ENCODE results near the gene BRK1. TPM values are rescaled to one million over a fixed set of nuclear protein-coding genes. Genes with fewer than 3 reads are reported as not detected.
"Not testable (repeated sequence)": the region's sequence is repeated elsewhere in the genome, so short reads cannot be mapped to it uniquely, and the experiment has no call there.

BRK1 gene
- total RNA-seq, 1 donor from 2014 or later = 133 TPM

DNA sequence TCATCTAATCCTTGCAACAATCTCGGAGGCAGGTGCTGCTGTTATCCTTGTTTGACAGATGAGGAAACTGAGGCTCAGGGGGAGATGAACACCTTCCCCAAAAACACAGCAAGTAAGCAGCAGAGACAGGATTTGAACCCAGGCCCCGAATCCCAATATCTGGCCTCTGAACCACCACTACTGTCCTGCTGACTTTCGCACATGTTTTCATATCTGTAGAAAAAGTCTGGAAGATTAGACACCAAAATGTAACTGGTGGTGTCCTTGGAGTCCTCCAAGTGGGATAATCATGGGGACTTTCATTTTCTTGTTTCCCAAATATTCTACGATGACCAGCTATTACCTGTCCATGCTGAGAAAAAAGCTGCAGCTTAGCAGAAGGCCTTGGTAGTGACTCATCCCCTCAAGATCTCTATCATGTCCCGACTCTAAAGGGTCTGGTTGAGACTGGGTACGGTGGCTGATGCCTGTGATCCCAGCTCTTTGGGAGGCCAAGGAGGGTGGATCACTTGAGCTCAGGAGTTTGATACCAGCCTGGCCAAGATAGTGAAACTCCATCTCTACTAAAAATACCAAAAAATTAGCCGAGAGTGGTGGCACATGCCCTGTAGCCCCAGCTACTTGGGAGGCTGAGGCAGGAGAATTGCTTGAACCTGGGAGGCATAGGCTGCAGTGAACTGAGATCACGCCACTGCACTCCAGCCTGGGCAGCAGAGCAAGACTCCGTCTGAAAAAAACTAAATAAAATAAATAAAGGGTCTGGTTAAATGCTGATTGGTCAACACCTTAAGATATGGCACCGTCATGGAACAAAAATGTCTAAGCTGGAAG lies 57.8 kb downstream of the BRK1 start:
- peaks cover 4% of the 10 kb centered on the region for H3K9me3 ChIP-seq (ENCODE audit: low read depth)
- peaks cover 8% of the 10 kb centered on the region for H3K27me3 Mint-ChIP-seq (ENCODE audit: insufficient read depth, low read depth)
- peaks cover 15% of the 10 kb centered on the region for H3K9me3 Mint-ChIP-seq
- H3K4me3 Mint-ChIP-seq = no peak overlapping the region
- no peaks in the 10 kb centered on the region for H3K4me1 ChIP-seq
- no peaks in the 10 kb centered on the region for H3K79me2 ChIP-seq (ENCODE audit: low read depth)
- no peak overlapping the region for H2AFZ ChIP-seq (replicated peaks)
- TF ChIP-seq, protein P1, sequence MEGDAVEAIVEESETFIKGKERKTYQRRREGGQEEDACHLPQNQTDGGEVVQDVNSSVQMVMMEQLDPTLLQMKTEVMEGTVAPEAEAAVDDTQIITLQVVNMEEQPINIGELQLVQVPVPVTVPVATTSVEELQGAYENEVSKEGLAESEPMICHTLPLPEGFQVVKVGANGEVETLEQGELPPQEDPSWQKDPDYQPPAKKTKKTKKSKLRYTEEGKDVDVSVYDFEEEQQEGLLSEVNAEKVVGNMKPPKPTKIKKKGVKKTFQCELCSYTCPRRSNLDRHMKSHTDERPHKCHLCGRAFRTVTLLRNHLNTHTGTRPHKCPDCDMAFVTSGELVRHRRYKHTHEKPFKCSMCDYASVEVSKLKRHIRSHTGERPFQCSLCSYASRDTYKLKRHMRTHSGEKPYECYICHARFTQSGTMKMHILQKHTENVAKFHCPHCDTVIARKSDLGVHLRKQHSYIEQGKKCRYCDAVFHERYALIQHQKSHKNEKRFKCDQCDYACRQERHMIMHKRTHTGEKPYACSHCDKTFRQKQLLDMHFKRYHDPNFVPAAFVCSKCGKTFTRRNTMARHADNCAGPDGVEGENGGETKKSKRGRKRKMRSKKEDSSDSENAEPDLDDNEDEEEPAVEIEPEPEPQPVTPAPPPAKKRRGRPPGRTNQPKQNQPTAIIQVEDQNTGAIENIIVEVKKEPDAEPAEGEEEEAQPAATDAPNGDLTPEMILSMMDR (IDR thresholded peaks at IDR 0.05) = no peak
- TF ChIP-seq EZH2 (IDR thresholded peaks at IDR 0.05) = no peak
- no peak for TF ChIP-seq EZH2phosphoT487 (IDR thresholded peaks at IDR 0.05)
- DNase-seq (ENCODE audit: low spot score) = no peak
- no peaks in the 10 kb centered on the region for H3K36me3 Mint-ChIP-seq
- H3K27ac Mint-ChIP-seq = no peak overlapping the region
- H4K20me1 ChIP-seq (ENCODE audit: low read depth) = no peaks in the 10 kb centered on the region
- no peaks in the 10 kb centered on the region for H3F3A ChIP-seq (ENCODE audit: low read depth)
- no peak overlapping the region for H3K9ac ChIP-seq
- H3K4me1 Mint-ChIP-seq = no peaks in the 10 kb centered on the region
- H3K27ac ChIP-seq = no peak overlapping the region
- no peaks in the 10 kb centered on the region for H3K36me3 ChIP-seq
- H3K27me3 ChIP-seq = no peaks in the 10 kb centered on the region
- H3K4me2 ChIP-seq = no peak overlapping the region
- H3K4me3 ChIP-seq = no peak overlapping the region

DNA sequence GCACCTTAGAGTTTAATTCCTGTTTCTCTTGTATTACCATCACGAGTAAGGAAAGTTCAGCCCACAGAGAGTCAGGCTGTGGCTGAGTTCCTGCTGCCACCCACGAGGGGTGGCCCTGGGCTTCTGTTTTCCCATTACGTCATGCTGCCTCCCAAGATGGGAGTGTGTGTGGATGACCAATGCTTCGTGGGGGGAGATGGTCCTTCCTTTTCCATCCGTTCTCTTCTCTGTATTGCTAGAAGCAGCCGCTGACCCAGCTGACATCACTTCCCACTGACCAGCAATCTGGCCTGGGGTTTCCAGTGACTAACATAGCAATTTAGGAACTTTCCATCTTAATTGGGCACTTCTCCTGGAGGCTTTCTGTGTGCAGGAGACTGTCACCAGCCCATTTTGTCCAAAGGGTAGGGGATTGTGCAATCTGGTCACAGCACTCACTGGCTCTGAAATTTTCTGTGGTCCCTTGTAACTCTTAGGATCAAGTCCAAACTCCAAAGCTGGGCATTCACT lies 58.5 kb downstream of the BRK1 start:
- no peak for DNase-seq (ENCODE audit: low spot score)
- peaks cover 5% of the 10 kb centered on the region for H3K27me3 Mint-ChIP-seq (ENCODE audit: insufficient read depth, low read depth)
- Histone ChIP-seq H3K4me2 (no peak overlapping the region), H2AFZ (replicated peaks) (no peak overlapping the region), H3K4me3 (no peak overlapping the region), H3K27ac (no peak overlapping the region), H3K9me3 (ENCODE audit: low read depth) (peaks cover 4% of the 10 kb centered on the region), H3K9ac (no peak overlapping the region), H3K36me3 (no peaks in the 10 kb centered on the region), H3K27me3 (no peaks in the 10 kb centered on the region), H3F3A (ENCODE audit: low read depth) (no peaks in the 10 kb centered on the region), H3K4me1 (no peaks in the 10 kb centered on the region), H4K20me1 (ENCODE audit: low read depth) (no peaks in the 10 kb centered on the region), H3K79me2 (ENCODE audit: low read depth) (no peaks in the 10 kb centered on the region)
- no peaks in the 10 kb centered on the region for H3K36me3 Mint-ChIP-seq
- peak overlapping the region; percentile 53 for H3K27ac Mint-ChIP-seq
- H3K4me3 Mint-ChIP-seq = no peak overlapping the region
- peaks cover 9% of the 10 kb centered on the region for H3K9me3 Mint-ChIP-seq
- H3K4me1 Mint-ChIP-seq = no peaks in the 10 kb centered on the region
- TF ChIP-seq EZH2phosphoT487 (IDR thresholded peaks at IDR 0.05) (no peak), EZH2 (IDR thresholded peaks at IDR 0.05) (no peak)
- TF ChIP-seq, protein P1 (IDR thresholded peaks at IDR 0.05) = no peak

- not testable (repeated sequence) for H3K27ac ChIP-seq; H3K9ac ChIP-seq; DNase-seq (ENCODE audit: low spot score); H3K79me2 ChIP-seq (ENCODE audit: low read depth); H3F3A ChIP-seq (ENCODE audit: low read depth); H3K4me3 ChIP-seq; H3K27ac Mint-ChIP-seq; H3K4me1 Mint-ChIP-seq; H3K9me3 ChIP-seq (ENCODE audit: low read depth); H3K4me3 Mint-ChIP-seq; H3K4me1 ChIP-seq; H3K36me3 Mint-ChIP-seq; H3K27me3 ChIP-seq; H3K4me2 ChIP-seq; H3K27me3 Mint-ChIP-seq (ENCODE audit: insufficient read depth, low read depth); H3K36me3 ChIP-seq; H2AFZ ChIP-seq (replicated peaks); H3K9me3 Mint-ChIP-seq; H4K20me1 ChIP-seq (ENCODE audit: low read depth)
Observed at GRCh38 chr3:10175334-10175733, 59.9 kb downstream of the BRK1 start.

DNA sequence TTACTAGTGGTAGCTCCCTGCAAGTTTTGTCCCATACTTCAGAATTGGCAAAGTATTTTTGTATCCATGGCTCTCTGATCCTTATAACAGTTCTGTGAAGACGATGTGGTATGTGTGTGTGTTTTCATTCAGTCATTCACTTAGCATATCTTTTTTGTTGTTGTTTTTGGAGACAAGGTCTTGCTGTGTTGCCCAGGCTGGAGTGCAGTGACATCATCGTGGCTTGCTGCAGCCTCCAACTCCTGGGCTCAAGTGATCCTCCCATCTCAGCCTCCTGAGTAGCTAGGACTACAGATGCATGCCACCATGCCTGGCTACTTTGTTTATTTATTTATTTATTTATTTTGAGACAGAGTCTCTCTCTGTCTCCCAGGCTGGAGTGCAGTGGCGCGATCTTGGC lies 60.7 kb downstream of the BRK1 start:
- H3K27me3 ChIP-seq; H4K20me1 ChIP-seq (ENCODE audit: low read depth); H3K27ac Mint-ChIP-seq; H3K9ac ChIP-seq; H3K4me1 Mint-ChIP-seq; H3K4me1 ChIP-seq; H3K27me3 Mint-ChIP-seq (ENCODE audit: insufficient read depth, low read depth); H3K36me3 ChIP-seq; H3K4me3 ChIP-seq; H3K9me3 ChIP-seq (ENCODE audit: low read depth); H3F3A ChIP-seq (ENCODE audit: low read depth); H3K36me3 Mint-ChIP-seq; H3K4me3 Mint-ChIP-seq; H3K79me2 ChIP-seq (ENCODE audit: low read depth); H2AFZ ChIP-seq (replicated peaks); H3K9me3 Mint-ChIP-seq; DNase-seq (ENCODE audit: low spot score); H3K4me2 ChIP-seq; H3K27ac ChIP-seq: not testable (repeated sequence)

Other genes with a start within 250 kb of the BRK1 start
- not detected in 2 replicates for gene CIDEC, start 235.4 kb upstream of the BRK1 start, total RNA-seq (ENCODE audit: low replicate concordance)
- 32.7 and 42.1 TPM in 2 replicates for gene JAGN1, start 225.1 kb upstream of the BRK1 start, total RNA-seq (ENCODE audit: low replicate concordance)
- 0.56 TPM in 1 of 2 replicates, not detected in the other for gene IL17RE, start 212.8 kb upstream of the BRK1 start, total RNA-seq (ENCODE audit: low replicate concordance)
- gene IL17RC, start 198.6 kb upstream of the BRK1 start, total RNA-seq (ENCODE audit: low replicate concordance) = 3.1 and 6.5 TPM in 2 replicates
- gene CRELD1, start 181.8 kb upstream of the BRK1 start, total RNA-seq (ENCODE audit: low replicate concordance) = 14.1 and 28.7 TPM in 2 replicates
- gene PRRT3, start 163.3 kb upstream of the BRK1 start, total RNA-seq (ENCODE audit: low replicate concordance) = 2.6 and 11.6 TPM in 2 replicates
- 37.1 and 50.2 TPM in 2 replicates for gene EMC3, start 128.8 kb upstream of the BRK1 start, total RNA-seq (ENCODE audit: low replicate concordance)
- gene FANCD2, start 89.2 kb upstream of the BRK1 start, total RNA-seq (ENCODE audit: low replicate concordance) = 85.0 and 117 TPM in 2 replicates
- not detected in 2 replicates for gene FANCD2OS, start 7.4 kb upstream of the BRK1 start, total RNA-seq (ENCODE audit: low replicate concordance)
- gene VHL, start 26.1 kb downstream of the BRK1 start, total RNA-seq (ENCODE audit: low replicate concordance) = 86.0 and 86.3 TPM in 2 replicates
- 0.26 and 0.50 TPM in 2 replicates for gene IRAK2, start 49.2 kb downstream of the BRK1 start, total RNA-seq (ENCODE audit: low replicate concordance)
- gene TATDN2, start 132.8 kb downstream of the BRK1 start, total RNA-seq (ENCODE audit: low replicate concordance) = 11.7 and 14.9 TPM in 2 replicates
- not detected in 2 replicates for gene GHRL, start 177.3 kb downstream of the BRK1 start, total RNA-seq (ENCODE audit: low replicate concordance)
- gene SEC13, start 205.4 kb downstream of the BRK1 start, total RNA-seq (ENCODE audit: low replicate concordance) = 61.2 and 91.2 TPM in 2 replicates

Data from neural progenitor cell (in vitro differentiated cells).